Inflammatory macrophage (primary cell): ENCODE data around the gene DMRT1.

ENCODE experiments used
- DNase-seq, 2 donors: peaks; one replicate each; pipeline ENCODE4 v3.0.0-alpha.2; 2020 to 2022
- total RNA-seq, 18 experiments: gene quantifications; one replicate each; lab custom pipeline; 2026; ENCODE audit warnings: mixed read lengths in 6 of 18, inconsistent platforms in 2 of 18; lab: John Stamatoyannopoulos, UW

The DMRT1 gene
- 0 to 0.07 (median 0) reads per million in 18 experiments for total RNA-seq

DNA sequence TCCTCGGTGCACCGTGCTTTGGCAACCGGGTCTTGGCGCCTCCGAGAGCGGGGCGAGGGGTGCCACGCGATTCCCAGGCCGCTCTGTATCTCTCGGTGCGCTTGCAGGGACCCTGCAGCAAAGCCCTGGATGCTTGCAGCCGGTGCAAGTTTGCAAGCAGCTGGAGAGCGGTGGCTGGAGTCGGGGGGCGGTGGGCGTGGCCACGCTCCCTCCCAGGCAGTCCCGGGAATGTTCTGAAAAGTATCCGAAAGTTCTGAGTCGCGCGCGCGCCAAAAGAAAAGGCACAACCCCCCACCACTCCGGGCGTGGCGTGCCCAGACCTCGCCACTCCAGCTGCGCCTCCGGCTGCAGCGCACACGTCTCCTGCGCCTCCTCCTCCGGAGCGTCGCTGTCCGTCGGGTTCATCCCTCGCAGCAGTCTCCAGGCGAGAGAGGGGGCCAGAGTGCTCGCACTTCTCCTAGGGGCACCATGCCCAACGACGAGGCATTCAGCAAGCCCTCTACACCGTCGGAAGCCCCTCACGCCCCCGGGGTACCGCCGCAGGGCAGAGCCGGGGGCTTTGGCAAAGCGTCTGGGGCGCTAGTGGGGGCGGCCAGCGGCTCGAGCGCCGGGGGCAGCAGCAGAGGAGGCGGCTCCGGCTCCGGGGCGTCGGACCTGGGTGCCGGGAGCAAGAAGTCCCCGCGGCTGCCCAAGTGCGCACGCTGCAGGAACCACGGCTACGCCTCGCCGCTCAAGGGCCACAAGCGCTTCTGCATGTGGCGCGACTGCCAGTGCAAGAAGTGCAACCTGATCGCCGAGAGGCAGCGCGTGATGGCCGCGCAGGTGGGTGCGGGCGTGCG lies at the start of gene DMRT1:
DMRT1 (plus strand) TSS at position 327 of the 839 bp plus-strand sequence; CDS start at position 469, 142 bp downstream.
- DNase-seq: no peak

DNA sequence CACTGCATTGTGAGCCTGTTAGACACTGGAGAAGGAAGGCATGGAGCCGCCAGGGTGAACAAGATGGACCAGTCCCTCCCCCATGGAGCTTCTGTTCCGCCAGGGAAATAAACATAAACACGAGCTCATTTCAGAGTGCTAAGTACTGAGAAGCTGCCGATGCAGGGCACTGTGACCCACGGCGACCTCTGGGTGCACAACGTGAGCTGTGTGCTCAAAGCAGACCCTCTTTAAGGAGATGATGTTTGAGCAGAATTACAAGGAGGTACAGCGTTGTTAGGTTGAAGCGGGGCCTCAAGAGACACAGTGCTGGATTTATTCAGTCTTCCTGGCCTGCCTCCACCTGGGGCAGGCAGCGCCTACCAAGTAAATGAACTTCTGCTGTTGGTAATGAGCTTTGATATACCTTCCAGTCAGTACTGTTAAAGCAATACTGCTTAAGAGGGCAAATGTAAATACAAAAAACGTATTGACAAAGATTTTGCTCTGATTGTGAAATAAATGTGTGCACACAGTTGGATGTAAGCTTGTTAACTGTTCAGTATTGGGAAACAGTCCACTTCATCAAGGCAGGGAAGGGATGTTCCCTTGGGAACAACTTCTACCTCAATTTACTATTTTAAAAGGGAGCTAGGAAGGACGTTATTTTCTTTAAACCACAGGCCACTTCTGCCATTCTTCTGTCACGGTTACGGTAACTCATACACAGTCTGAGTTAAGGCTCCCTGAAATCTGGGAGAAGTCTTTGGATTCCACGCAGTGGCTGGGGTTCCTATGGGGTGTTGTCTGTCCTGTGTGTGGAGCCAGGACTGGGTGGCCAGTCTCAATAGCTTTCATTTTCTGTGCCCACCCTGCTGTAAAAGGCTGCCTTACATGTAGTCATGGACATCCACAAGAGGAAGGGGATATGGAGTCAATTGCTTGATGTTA lies 48.9 kb upstream of the DMRT1 start:
- DNase-seq: peak in 1 of 2 donors; percentile 17

GRCh38 chr9:794386-794785 lies 47.1 kb upstream of the DMRT1 start:
- DNase-seq: no peak

- no peak for DNase-seq
Measured at GRCh38 chr9:795869-796268, 45.6 kb upstream of the DMRT1 start.

GRCh38 chr9:800591-801150 lies 40.8 kb upstream of the DMRT1 start:
- DNase-seq: no peak

GRCh38 chr9:801399-802071 lies 40.0 kb upstream of the DMRT1 start:
- no peak for DNase-seq

DNA sequence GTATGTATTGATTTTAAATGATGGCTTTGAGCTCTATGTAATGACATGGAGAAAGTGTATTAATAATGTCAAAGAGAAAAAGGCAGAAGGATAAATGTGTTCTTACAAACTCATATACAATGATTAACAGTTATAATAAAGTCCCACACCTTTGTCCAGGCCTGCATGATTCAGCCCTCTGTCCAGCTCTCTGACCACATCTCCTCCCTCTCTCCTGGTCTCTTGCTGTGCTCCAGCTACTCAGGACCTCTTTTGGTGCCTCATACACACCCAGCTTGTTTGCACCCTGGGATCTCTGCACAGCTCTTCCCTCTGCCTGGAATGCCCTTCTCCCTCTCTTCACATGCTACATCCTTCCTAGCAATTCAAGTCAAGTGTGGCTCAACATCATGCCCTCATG lies 37.5 kb upstream of the DMRT1 start:
- no peak for DNase-seq

DNA sequence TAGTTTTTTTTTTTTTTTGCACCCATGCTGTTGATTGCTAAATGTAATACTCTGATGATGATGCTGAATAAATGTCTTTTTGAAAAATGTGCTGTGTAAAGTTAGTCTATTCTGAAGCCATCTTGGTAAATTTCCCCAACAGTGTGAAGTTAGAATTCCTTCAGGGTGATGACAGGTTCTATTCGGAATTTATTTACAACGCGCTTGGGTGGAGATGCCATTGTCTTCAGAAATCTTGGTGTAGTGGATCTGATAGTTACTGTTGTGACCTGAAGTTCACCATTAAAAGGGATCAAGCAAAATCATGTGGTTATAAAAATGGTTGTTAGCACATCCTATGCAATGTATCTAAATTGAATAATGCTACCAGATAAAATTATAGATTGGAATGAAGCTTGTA lies 36.3 kb upstream of the DMRT1 start:
- no peak for DNase-seq

DNA sequence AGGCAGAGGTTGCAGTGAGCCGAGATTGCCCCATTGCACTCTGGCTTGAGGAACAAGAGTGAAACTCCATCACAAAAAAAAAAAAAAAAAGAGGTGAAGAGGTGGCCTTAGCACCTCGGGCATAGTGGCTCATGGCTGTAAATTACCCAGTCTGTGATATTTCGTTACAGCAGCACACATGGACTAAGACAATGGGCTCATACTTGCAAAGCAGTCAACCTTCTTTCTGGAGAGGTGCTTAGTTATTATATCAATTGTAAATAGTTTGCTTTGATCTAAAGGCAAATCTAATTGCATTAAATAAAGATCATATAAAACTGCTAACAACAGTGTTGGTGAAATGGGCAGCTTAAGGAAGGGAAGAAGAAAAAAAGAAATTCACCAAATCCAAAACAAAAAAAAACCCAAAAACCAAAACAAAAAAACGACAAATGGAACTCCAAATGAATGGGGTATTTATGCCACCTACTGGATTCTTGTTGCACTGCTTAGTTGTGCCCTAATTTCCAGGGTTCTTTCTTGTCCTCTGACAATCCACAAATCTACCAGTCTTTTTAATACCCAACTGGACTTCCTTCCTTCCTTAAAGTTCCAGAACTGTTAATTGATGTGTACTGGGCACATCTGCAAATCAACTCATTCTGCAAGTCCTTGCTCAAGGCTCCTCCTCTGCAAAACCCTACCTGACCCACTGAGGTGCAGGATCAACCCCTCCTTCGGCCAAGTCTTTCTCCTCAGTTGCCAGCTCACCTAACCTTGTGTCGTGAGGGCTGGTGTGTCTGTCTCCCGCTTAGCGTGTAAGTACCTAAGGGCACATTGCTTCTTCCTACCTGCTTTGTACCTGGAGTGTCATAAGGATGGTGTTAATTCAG lies 35.0 kb upstream of the DMRT1 start:
- peak; percentile 28 to 36 for DNase-seq

- DNase-seq: no peak
Measured at GRCh38 chr9:811106-811531, 30.4 kb upstream of the DMRT1 start.

GRCh38 chr9:818958-819357 lies 22.5 kb upstream of the DMRT1 start:
- no peak for DNase-seq

DNA sequence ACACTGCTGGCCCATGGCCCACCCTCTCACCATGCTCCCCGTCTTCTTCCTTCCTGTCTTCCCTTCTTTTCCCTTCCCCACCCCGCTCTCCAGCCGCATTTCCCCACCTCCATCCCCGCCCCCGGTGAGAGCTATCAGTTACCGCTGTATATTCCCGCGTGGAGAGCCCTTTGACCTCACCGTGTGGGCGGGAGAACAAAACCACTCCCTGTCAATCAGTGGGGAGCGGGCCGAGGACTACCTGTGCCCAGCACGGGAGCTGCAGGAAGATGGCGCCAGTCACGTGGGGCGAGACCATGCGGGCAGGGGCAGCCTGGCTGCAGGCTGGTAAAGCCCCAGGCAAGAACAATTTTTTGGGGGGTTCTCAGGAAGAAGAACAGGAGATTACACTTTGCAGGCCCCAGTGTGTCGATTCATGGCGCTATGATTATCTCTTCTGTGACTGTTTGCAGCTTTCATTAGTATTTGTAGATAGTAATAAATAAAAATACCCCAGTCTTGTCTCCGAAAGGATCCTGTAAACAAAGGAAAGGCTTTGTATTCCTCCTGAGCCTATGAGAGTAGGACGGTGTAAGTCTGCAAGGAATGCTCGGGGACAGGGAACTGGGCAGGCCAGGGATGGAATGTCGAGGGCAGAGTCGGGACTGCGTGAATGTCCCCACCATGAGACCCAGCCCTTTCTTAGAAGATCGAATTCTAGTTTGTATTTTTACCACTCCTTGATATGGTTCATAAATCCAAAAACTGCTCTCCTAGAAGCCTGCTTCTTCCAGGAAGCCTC lies 14.8 kb upstream of the DMRT1 start:
- no peak for DNase-seq

GRCh38 chr9:840343-840742 lies 1.2 kb upstream of the DMRT1 start:
- DNase-seq: no peak

DNA sequence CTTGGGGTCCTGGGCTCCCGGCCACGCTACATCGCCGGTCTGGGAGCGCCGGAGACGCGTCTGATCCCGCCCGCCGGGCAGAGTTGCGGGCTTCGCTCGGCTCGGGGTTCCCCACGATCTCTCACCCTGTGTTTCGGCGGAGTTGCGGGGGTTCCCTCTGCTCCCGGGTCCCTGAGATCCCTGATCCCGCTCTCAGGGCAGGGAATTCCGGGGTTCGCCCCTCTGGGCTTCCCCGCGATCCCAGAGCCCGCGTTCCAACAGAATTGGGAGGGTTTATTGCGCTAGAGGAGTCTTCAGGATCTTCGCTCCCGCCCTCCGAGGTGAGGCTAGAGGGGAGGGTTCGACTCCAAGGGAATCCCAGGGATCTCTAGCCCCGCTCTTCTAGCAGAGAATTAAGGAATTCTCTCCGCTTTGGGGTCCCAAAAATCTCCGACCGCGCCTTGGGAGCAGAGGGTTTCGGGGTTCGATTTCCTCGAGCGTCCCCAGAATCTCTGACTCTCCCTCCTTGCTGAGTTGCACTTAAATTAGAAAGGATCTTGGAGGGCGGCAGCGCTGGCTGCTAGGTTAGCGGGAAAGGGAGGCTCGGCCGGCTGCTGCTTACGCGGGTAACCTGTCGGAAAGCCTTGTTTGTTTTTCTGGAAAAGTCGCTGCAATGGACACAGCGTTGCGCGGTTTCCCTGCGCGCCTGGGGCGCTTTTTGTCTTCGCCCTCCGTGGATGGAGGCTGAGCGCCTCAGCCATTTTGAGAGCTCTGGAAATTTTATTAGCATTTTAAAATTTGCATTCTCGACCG lies 1.3 kb downstream of the DMRT1 start:
- DNase-seq: no peak

DNA sequence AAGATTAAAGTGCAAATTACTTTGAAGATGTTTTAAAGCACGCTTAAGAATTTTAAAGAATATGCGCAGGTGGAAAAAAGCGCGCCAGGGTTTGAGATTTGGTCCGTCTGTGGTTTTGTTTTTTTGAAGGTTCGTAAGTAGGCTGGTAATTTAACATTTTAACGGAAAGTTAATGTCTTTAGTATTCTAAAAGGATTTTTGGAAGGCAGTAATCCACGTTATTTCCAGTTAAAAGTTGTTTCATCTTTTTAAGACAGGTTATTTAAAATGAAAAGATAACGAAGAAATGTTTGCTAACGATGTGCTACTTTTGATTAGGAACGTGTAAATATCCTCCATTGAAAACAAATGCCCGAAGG lies 1.9 kb downstream of the DMRT1 start:
- no peak for DNase-seq

GRCh38 chr9:846852-847251 lies 5.4 kb downstream of the DMRT1 start:
- no peak for DNase-seq

GRCh38 chr9:847505-847904 lies 6.0 kb downstream of the DMRT1 start:
- DNase-seq: no peak

DNA sequence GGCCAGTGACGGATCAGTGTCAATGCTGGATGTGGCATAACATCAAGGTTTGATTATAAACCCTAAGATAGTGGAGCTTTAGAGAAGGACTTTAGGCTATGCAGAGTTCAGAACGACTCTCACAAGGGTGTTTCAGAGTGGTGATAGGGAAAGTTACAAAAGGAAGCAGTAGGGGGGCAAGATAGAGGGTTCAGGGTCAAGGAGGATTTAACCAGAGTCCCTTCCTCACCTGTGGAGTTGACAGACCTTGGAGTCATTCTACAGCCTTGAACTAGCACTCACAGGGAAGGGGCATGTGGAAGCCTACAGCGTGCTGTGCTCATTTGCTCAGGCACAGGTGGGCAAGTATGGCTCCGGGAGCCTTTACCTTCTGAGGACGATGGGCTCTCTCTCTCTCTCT lies 7.9 kb downstream of the DMRT1 start:
- no peak for DNase-seq

GRCh38 chr9:852539-852938 lies 11.0 kb downstream of the DMRT1 start:
- no peak for DNase-seq

GRCh38 chr9:859251-859650 lies 17.8 kb downstream of the DMRT1 start:
- DNase-seq: no peak
